Coronary artery (tissue), 2 donors: ENCODE results near the gene C1QTNF12.

Experiments
- DNase-seq: peaks from one replicate; pipeline ENCODE4 v3.0.0-alpha.2; 2017; ENCODE audit warnings: low spot score
- H3K27ac ChIP-seq, 2 donors: fragments of 200-600 bp; sonication (generic); one replicate each; pipeline ENCODE4 v1.5.1; 2016 to 2019
- H3K4me3 ChIP-seq: fragments of 200-600 bp; sonication (generic); 2 replicates; pipeline ENCODE4 v1.5.1; 2016; ENCODE audit warnings: mild to moderate bottlenecking, moderate library complexity
- TF ChIP-seq, protein P1 (sequence below): fragments of 200-600 bp; sonication (generic); IDR thresholded peaks from one replicate; pipeline ENCODE4 v1.5.1; 2019; ENCODE audit warnings: antibody characterized with exemption

C1QTNF12 gene

DNA sequence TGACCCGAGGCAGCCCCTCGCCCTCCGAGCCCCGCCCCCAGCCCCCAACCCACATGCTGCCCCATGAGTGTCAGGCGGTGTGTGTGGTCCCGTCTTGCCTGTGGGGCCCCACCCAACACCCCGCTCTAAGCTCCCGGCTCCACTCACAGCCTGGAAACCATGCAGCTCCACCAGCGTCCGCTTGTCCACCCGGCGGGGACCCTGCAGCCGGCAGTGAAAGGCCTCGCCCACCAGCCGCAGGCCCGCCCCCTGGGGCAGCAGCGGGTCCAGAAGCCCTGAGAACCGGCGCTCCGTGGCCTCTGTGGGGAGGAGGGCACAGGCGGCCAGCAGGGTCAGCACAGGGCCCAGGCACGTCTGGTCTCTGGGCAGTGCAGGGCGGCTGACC lies 2.7 kb downstream of the C1QTNF12 start:
- TF ChIP-seq, protein P1, sequence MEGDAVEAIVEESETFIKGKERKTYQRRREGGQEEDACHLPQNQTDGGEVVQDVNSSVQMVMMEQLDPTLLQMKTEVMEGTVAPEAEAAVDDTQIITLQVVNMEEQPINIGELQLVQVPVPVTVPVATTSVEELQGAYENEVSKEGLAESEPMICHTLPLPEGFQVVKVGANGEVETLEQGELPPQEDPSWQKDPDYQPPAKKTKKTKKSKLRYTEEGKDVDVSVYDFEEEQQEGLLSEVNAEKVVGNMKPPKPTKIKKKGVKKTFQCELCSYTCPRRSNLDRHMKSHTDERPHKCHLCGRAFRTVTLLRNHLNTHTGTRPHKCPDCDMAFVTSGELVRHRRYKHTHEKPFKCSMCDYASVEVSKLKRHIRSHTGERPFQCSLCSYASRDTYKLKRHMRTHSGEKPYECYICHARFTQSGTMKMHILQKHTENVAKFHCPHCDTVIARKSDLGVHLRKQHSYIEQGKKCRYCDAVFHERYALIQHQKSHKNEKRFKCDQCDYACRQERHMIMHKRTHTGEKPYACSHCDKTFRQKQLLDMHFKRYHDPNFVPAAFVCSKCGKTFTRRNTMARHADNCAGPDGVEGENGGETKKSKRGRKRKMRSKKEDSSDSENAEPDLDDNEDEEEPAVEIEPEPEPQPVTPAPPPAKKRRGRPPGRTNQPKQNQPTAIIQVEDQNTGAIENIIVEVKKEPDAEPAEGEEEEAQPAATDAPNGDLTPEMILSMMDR = no peak
- H3K27ac ChIP-seq = no peak overlapping the region
- DNase-seq = no peak
- H3K4me3 ChIP-seq = no peak overlapping the region

DNA sequence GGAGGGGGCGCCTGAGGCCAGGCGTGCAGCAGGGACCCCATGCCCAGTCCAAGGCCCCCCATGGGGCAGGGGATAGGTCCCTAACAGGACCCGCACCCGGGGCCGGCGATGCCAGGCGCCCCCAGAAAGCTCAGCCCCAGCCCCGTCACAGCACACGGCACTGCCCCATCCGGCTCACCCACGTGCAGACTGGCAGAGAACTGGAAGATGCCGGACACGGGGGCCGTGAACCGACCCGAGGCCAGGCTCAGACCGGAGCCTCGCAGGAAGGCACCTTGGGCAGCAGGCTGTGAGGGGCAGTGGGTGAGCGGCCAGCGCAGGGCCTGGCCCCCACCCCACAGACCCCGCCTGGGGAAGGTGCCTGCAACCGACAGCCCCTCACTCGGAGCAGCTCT lies 3.3 kb downstream of the C1QTNF12 start:
- TF ChIP-seq, protein P1 = no peak
- H3K27ac ChIP-seq = no peak overlapping the region
- H3K4me3 ChIP-seq = no peak overlapping the region
- no peak for DNase-seq

DNA sequence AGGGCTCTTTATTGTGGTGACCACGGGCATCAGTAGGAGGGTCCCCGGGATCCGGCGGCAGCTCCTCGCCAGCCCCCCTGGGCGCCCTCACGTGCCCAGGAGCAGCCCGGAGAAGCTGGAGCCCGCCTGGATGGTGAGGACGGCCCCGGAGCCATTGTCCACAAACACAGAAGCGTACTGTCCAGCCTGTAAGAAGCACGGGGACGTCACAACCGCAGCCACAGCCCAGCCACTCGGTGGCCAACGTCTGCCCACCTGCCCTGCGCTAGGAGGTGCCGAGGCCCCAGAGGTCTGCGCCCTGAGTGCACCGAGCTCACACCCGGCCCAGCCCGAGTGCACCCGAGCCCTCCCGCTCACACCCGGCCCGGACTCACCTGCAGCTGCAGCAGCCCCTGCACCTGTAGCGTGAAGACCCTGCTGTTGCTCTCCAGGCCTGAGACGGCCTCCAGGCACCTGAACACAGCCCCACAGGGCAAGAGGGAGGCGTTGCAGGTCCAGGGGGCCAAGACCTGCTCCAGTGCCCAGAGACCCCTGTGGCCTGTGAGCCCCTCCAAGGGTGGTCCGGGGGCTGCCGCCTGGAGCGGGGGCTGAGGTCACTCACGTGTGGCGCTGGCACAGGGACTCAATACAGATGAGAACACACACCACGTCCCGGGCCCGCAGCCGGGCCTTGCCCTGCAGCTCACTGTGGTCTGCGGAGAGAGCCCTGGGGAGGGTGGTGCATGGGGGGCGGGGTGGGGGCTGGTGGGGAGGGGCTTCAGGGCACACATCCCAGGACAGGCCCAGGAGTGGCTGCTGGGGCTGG lies 3.9 kb downstream of the C1QTNF12 start:
- no peak for DNase-seq
- Histone ChIP-seq H3K4me3 (no peak overlapping the region), H3K27ac (no peak overlapping the region)
- TF ChIP-seq, protein P1 = no peak

DNA sequence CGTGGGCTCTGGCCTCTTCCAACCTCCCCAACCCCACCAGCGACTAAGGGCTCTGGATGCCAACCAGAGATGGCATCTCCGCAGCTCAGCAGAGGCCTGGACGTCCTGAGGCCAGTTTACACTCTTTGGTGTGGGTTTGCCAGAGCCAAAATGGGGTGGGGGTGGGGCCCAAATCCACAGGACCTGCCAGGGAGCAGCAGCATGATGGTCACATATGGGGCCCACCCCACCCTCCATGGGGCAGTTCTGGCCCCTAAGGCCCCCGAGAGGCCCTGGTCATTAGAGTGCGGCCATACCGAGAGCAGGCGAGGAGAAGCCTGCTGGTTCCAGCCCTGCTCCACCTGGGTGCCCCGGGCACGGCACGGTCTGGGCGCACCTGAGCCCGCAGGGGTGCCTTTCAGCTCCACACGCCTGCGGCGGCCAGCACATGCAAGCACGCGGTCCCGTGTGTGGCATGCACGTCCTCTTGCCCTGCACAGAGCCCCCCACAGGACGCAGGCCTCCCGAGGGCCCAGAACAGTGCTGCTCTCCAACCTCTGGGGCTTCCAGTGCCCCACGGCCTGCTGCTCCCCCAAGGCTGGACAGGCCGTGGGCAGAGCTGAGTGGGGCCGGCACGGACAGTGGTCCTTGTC lies 4.8 kb downstream of the C1QTNF12 start:
- Histone ChIP-seq H3K27ac (no peak overlapping the region), H3K4me3 (no peak overlapping the region)
- DNase-seq = no peak
- TF ChIP-seq, protein P1 = no peak

DNA sequence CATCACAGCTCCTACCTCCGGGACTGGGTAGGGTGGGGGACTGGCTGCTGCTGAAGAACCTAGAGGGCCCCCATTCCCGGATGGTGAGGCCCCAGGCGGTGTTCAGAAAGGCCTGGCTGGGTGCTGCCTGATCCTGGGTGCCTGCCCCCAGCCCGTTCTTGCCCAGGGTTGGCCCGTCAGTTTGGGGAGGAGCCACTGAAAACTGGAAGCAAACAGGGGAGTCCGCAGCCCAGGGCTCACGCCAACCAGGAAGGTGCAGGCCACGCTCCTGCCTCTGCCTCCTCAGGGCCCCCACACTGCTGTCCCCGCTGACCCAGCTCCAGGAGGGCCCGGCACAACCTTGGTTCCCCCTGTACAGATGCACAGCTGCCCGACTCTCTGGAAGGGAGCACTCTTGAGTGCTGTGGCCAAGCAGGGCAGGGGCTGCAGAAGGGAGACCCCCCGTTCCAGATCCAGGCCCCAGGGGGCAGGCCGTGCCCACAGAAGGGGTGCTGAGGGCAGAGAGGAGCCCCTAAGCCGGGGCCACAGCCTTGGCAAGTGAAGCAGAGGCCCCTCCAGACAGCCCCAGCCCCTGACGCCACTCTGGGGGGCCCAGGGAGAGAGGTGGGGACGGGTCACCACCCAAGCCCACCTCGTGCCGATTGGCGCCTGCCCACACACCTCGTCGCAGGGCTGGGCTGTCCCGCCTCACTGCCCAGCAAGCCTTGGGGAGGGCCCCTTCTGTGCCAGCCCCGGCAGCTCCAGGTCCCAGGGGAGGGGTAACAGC lies 5.5 kb downstream of the C1QTNF12 start:
- DNase-seq = no peak
- TF ChIP-seq, protein P1 = no peak
- Histone ChIP-seq H3K27ac (no peak overlapping the region), H3K4me3 (no peak overlapping the region)

DNA sequence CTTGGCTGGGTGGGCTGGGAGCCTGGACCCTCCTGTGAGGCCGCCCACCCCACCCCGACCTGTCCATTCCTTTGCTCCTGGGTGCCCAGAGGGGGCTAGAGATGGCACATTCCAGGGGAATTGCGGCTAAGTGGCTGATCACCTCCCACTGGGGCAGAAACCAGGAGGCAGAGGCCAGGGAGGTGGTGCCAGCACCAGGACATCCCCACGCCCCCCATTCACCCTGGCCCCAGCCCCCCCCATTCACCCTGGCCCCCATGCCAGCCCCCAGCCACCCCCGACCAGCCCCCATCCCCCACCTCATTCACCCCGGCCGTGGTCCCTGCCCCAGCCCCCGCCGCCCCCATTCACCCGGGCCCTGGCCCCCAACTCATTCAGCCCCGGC lies 6.2 kb downstream of the C1QTNF12 start:
- no peak overlapping the region for H3K4me3 ChIP-seq
- TF ChIP-seq, protein P1 = no peak
- DNase-seq = no peak
- no peak overlapping the region for H3K27ac ChIP-seq
